PC-3 (cell line): ENCODE results near the gene CEACAM4. TPM values are rescaled to one million over a fixed set of nuclear protein-coding genes. Genes with fewer than 3 reads are reported as not detected.

ENCODE experiments used
- ATAC-seq: fragments of 200-7000 bp; cut with Tn5 transposase; 2 replicates; pipeline ENCODE4 v1.9.1; 2020; ENCODE audit warnings: mild to moderate bottlenecking, moderate library complexity
- BruUV-seq: library from RNA; stranded (reverse); fragments of 400-500 nt; replicated peaks from 2 replicates; lab custom pipeline; 2021; lab: Mats Ljungman, UMichigan
- CTCF ChIA-PET: fragments of 300-600 bp; sonication (Branson Sonifier 250); formaldehyde crosslinking; loops from one replicate; lab custom pipeline; 2022; ENCODE audit warnings: antibody characterized with exemption; lab: Charles Lee
- POLR2A ChIA-PET: fragments of 300-600 bp; sonication (Branson Sonifier 250); formaldehyde crosslinking; loops from one replicate; lab custom pipeline; 2022; ENCODE audit warnings: antibody characterized with exemption; ENCODE audit not compliant: unreplicated experiment; lab: Charles Lee
- DNase-seq: peaks from one replicate; pipeline ENCODE4 v3.0.0-alpha.2; 2015
- H2AFZ ChIP-seq: fragments of 300-600 bp; sonication (generic); 2 replicates; pipeline ENCODE4 v1.6.0; 2016; ENCODE audit warnings: antibody characterized with exemption, low read length
- H3F3A ChIP-seq: fragments of 300-600 bp; sonication (generic); one replicate; pipeline ENCODE4 v1.6.0; 2017; ENCODE audit warnings: antibody characterized with exemption, low read length, control low read depth, mild to moderate bottlenecking; ENCODE audit not compliant: unreplicated experiment
- H3K27ac ChIP-seq: fragments of 300-600 bp; sonication (generic); 2 replicates; pipeline ENCODE4 v1.5.1; 2016; ENCODE audit warnings: mild to moderate bottlenecking, low read length
- H3K27me3 ChIP-seq: fragments of 300-600 bp; sonication (generic); 2 replicates; pipeline ENCODE4 v1.6.1; 2016; ENCODE audit warnings: low read length, mixed read lengths
- H3K36me3 ChIP-seq: fragments of 300-600 bp; sonication (generic); 2 replicates; pipeline ENCODE4 v1.6.1; 2016; ENCODE audit warnings: low read depth, mixed run types, low read length, mixed read lengths
- H3K4me1 ChIP-seq: fragments of 300-600 bp; sonication (generic); 2 replicates; pipeline ENCODE4 v1.5.1; 2016; ENCODE audit warnings: low read length; ENCODE audit not compliant: insufficient read depth
- H3K4me2 ChIP-seq: fragments of 300-600 bp; sonication (generic); 2 replicates; pipeline ENCODE4 v1.6.0; 2016; ENCODE audit warnings: low read length
- H3K4me3 ChIP-seq: fragments of 300-600 bp; sonication (generic); 2 replicates; pipeline ENCODE4 v1.5.1; 2016; ENCODE audit warnings: mild to moderate bottlenecking, low read length, mixed read lengths
- H3K79me2 ChIP-seq: fragments of 300-600 bp; sonication (generic); 2 replicates; pipeline ENCODE4 v1.6.1; 2017; ENCODE audit warnings: low read length, mixed read lengths
- H3K9ac ChIP-seq: fragments of 300-600 bp; sonication (generic); 2 replicates; pipeline ENCODE4 v1.6.0; 2016; ENCODE audit warnings: mild to moderate bottlenecking, low read length
- H3K9me2 ChIP-seq: fragments of 300-600 bp; sonication (generic); replicated peaks from 2 replicates; pipeline ENCODE4 v1.6.1; 2016; ENCODE audit warnings: mixed run types, low read length, mixed read lengths
- H3K9me3 ChIP-seq: fragments of 300-600 bp; sonication (generic); 2 replicates; pipeline ENCODE4 v1.6.1; 2016; ENCODE audit warnings: low read length, mixed read lengths
- H4K20me1 ChIP-seq: fragments of 300-600 bp; sonication (generic); 2 replicates; pipeline ENCODE4 v1.6.1; 2016; ENCODE audit warnings: low read length, mixed read lengths
- EZH2 ChIP-seq: fragments of 300-600 bp; sonication (generic); IDR thresholded peaks from one replicate; pipeline ENCODE4 v1.6.1; 2017; ENCODE audit warnings: antibody characterized with exemption, mild to moderate bottlenecking, low read length; ENCODE audit not compliant: unreplicated experiment
- EZH2phosphoT487 ChIP-seq: fragments of 300-600 bp; sonication (generic); IDR thresholded peaks from 2 replicates; pipeline ENCODE4 v1.6.1; 2018; ENCODE audit warnings: mild to moderate bottlenecking, antibody characterized with exemption, low read length, borderline replicate concordance
- intact Hi-C: fragments of 100-400 bp; cut with micrococcal nuclease; formaldehyde crosslinking; loops from 2 replicates; pipeline ENCODE4 v1.9.0; 2023
- total RNA-seq: library from RNA; depleted of rRNA; stranded (reverse); fragments of >200 nt; gene quantifications from 2 replicates; pipeline ENCODE4 v1.2.3, GENCODE V29; 2014; rRNA removed
- TF ChIP-seq, protein P1 (sequence below): fragments of 300-600 bp; sonication (generic); conservative IDR thresholded peaks from 2 replicates; pipeline ENCODE4 v1.5.1; 2017; ENCODE audit warnings: antibody characterized with exemption, low read depth, mild to moderate bottlenecking, low read length

Gene CEACAM4
- total RNA-seq, 1 experiment from 2014 or later = not detected

DNA sequence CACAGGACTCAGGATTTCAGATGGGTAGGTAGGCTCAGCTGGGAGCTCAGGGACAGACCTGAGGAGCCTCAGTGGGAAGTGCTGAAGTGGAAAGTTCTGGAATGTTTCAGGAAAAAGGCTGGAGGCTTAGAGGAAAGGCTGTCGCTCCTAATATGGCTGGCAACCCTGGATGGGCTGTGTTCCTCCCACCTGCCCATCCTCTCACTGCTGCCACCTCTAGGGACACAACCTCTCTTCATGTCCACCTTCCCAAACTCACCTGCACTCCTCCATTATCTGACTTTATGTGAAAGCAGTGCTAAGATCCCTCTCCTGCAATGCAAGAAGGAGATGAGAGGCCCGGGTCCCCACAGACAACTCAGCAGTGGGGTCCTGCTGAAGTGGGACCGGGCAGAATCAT is 56.7 kb downstream of the CEACAM4 start:
- Histone ChIP-seq H3K9me3 (no peaks in the 10 kb centered on the region), H4K20me1 (no peaks in the 10 kb centered on the region), H2AFZ (no peak overlapping the region), H3F3A (no peaks in the 10 kb centered on the region), H3K27me3 (peaks cover 33% of the 10 kb centered on the region), H3K79me2 (no peaks in the 10 kb centered on the region), H3K36me3 (no peaks in the 10 kb centered on the region), H3K4me3 (no peak overlapping the region), H3K9ac (no peak overlapping the region), H3K27ac (no peak overlapping the region), H3K4me1 (no peaks in the 10 kb centered on the region), H3K9me2 (no peaks in the 10 kb centered on the region), H3K4me2 (no peak overlapping the region)
- no peak for TF ChIP-seq EZH2phosphoT487
- TF ChIP-seq, protein P1, sequence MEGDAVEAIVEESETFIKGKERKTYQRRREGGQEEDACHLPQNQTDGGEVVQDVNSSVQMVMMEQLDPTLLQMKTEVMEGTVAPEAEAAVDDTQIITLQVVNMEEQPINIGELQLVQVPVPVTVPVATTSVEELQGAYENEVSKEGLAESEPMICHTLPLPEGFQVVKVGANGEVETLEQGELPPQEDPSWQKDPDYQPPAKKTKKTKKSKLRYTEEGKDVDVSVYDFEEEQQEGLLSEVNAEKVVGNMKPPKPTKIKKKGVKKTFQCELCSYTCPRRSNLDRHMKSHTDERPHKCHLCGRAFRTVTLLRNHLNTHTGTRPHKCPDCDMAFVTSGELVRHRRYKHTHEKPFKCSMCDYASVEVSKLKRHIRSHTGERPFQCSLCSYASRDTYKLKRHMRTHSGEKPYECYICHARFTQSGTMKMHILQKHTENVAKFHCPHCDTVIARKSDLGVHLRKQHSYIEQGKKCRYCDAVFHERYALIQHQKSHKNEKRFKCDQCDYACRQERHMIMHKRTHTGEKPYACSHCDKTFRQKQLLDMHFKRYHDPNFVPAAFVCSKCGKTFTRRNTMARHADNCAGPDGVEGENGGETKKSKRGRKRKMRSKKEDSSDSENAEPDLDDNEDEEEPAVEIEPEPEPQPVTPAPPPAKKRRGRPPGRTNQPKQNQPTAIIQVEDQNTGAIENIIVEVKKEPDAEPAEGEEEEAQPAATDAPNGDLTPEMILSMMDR = no peak
- TF ChIP-seq EZH2 = no peak
- ATAC-seq = no peak; the same call in 1 of the 2 replicates
- intact Hi-C loops = no loop called here
- ChIA-PET CTCF (no interaction called here), POLR2A (no interaction called here)
- BruUV-seq = no TSS peak
- DNase-seq = no peak

DNA sequence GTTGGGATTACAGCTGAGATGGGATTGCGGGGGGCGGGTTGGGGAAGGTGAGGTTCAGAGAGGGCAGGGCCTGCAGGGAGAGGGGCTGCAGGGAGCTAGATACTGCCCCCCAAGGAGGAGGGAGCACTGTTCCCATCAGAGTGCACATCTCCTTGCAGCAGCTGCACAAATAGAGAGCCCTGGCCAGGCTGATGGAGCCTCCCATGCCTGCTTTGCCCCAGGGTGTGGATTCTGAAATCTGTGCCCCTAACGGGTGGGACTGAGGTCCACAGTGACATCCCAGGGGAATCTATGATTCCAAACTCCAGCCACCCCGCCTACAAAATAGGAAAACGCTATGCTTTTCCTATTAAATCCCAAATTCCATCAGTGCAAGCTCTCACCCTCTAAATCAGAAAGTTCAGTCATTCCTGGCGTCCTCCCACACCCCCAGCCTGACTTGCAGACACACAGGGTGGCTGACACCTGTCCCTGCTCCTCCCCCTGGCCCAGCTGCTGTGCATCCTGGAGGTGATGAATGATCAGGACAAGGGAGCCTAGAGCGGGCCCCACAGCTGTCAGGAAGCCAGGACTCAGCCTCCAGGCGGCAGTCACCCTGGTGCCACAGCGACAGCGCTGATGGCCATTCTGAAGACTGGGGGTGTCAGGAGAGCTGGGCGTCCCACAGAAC is 57.3 kb downstream of the CEACAM4 start:
- H3K4me2 ChIP-seq = no peak overlapping the region
- ChIA-PET CTCF (no interaction called here), POLR2A (no interaction called here)
- intact Hi-C loops = no loop called here
- H4K20me1 ChIP-seq = no peaks in the 10 kb centered on the region
- H3K9me2 ChIP-seq = no peaks in the 10 kb centered on the region
- H3K27me3 ChIP-seq = peaks cover 39% of the 10 kb centered on the region
- H3K9me3 ChIP-seq = no peaks in the 10 kb centered on the region
- DNase-seq = no peak
- no peak overlapping the region for H3K4me3 ChIP-seq
- no peak for ATAC-seq
- no peak overlapping the region for H3K9ac ChIP-seq
- no peaks in the 10 kb centered on the region for H3K4me1 ChIP-seq
- no TSS peak for BruUV-seq
- no peaks in the 10 kb centered on the region for H3K79me2 ChIP-seq
- H3K27ac ChIP-seq = no peak overlapping the region
- H2AFZ ChIP-seq = no peak overlapping the region
- no peaks in the 10 kb centered on the region for H3F3A ChIP-seq
- TF ChIP-seq EZH2 = no peak
- no peak for TF ChIP-seq EZH2phosphoT487
- TF ChIP-seq, protein P1 = no peak
- no peaks in the 10 kb centered on the region for H3K36me3 ChIP-seq

Other genes with a start within 250 kb of the CEACAM4 start
- gene EXOSC5, start 229.7 kb downstream of the CEACAM4 start, total RNA-seq = 40.8 and 41.5 TPM in 2 replicates
- 49.2 and 53.1 TPM in 2 replicates for gene BCKDHA, start 229.3 kb downstream of the CEACAM4 start, total RNA-seq
- 2.3 TPM in 1 of 2 replicates, not detected in the other for gene B3GNT8, start 199.7 kb downstream of the CEACAM4 start, total RNA-seq
- gene DMAC2, start 187.2 kb downstream of the CEACAM4 start, total RNA-seq = 36.8 and 44.6 TPM in 2 replicates
- gene ERICH4, start 183.9 kb downstream of the CEACAM4 start, total RNA-seq = not detected in 2 replicates
- not detected in 2 replicates for gene CEACAM21, start 50.9 kb downstream of the CEACAM4 start, total RNA-seq
- not detected in 2 replicates for gene CEACAM7, start 61.2 kb upstream of the CEACAM4 start, total RNA-seq
- gene CEACAM5, start 81.6 kb upstream of the CEACAM4 start, total RNA-seq = 0.75 and 2.8 TPM in 2 replicates
- 7.1 and 9.0 TPM in 2 replicates for gene CEACAM6, start 128.5 kb upstream of the CEACAM4 start, total RNA-seq
- not detected in 2 replicates for gene CEACAM3, start 169.5 kb upstream of the CEACAM4 start, total RNA-seq
- gene LYPD4, start 217.6 kb upstream of the CEACAM4 start, total RNA-seq = not detected in 2 replicates
- not detected in 2 replicates for gene DMRTC2, start 218.0 kb upstream of the CEACAM4 start, total RNA-seq
- 1,687 and 1,830 TPM in 2 replicates for gene RPS19, start 233.2 kb upstream of the CEACAM4 start, total RNA-seq